HG02970 (cell line): ENCODE measurements around the gene TULP4.

ENCODE experiments used
- ATAC-seq: cut with Tn5 transposase; IDR thresholded peaks from one replicate; pipeline ENCODE4 v1.9.1; 2021; ENCODE audit warnings: mild to moderate bottlenecking, moderate library complexity, moderate number of reproducible peaks; ENCODE audit not compliant: unreplicated experiment, low FRiP score

TULP4 gene

GRCh38 chr6:158413814-158414565 lies 101.7 kb downstream of the TULP4 start:
- ATAC-seq: no peak

- no peak for ATAC-seq
Observed at GRCh38 chr6:158414851-158415262, 102.6 kb downstream of the TULP4 start.

GRCh38 chr6:158415666-158416065 lies 103.4 kb downstream of the TULP4 start:
- no peak for ATAC-seq

- no peak for ATAC-seq
Observed at GRCh38 chr6:158416883-158417759, 104.9 kb downstream of the TULP4 start.

GRCh38 chr6:158417760-158418098 lies 105.5 kb downstream of the TULP4 start:
- ATAC-seq: no peak

DNA sequence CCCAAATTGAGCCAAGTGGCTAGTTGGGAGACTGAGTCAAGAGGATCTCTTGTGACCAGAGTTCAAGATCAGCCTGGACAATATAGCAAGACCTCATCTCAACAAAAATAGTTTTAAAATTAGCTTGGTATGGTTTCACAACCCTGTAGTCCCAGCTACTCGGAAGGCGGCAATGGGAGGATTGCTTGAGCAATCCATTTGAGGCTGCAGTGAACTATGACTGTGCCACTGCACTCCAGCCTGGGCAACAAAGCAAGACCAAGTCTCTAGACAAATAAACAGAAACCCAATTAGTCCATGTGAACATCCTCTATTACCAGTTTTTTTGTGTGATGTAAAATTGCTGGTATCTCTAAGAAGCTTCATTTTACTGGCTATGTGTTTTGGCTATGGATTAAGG lies 106.2 kb downstream of the TULP4 start:
- ATAC-seq: no peak

DNA sequence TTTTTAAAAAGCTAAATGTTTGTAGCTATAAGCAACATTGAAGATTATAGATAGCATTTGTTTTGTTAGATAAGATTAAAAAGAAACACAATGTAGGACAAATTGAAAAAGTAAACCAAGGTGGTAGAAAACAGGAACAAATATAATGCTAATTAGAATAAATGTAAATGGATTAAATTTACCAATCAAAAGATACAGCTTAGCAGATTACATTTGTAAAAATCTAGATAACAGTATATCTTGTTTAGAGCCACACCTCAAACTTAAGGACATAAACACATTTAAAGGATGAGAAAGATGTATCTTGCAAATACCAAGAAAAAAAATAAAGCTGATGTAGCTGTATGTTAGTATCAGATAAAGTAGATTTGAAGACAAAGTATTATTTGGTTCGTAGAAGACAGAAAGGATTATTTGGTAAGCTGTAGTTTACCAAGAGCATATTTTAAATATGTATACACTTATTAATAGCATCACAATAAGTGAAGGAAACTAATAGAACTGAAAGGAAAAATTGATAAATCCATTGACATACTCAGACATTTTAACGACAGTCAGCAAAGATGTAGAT lies 107.2 kb downstream of the TULP4 start:
- ATAC-seq: no peak

GRCh38 chr6:158421381-158421780 lies 109.1 kb downstream of the TULP4 start:
- no peak for ATAC-seq

GRCh38 chr6:158422629-158423238 lies 110.5 kb downstream of the TULP4 start:
- no peak for ATAC-seq

DNA sequence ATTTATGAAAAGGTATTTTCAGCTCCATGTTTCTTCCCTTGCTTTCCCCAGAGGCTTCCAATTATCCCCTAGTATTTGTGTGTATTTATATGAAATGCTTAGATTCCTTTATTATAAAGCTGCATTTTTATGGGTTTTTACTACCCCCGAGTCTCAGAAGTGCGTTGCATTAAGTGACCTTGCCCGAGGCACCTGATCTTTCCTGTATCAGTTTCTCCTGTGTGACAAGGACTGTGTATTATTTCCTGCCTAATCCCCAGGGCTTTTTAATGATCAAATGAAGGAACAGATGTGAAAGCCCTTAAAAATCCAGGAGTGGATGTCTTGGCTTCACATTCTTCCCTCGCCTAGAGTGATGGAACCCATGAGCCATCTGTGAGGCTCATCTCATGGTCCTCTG lies 118.8 kb downstream of the TULP4 start:
- ATAC-seq: no peak

DNA sequence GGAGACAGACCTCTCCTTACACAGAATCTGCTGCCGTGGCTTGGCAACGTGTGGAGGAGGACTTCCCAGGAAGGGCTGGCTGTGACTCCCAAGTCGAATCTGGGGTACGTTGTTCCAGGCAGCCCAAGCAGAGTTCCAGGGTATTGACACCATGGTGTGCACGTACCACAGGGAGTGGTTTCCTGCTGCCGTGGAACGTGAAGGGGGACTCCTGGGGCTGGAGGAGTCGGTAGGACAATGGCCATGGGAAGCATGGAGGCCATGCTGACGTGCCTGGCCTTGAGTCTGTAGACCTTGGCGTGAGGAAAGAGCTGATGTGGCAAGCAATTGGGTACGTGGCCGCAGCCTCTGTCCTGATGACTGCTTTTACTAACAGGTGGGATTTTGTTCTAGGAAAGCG lies 119.3 kb downstream of the TULP4 start:
- ATAC-seq: no peak

- no peak for ATAC-seq
Observed at GRCh38 chr6:158437571-158437970, 125.3 kb downstream of the TULP4 start.

GRCh38 chr6:158438226-158438625 lies 126.0 kb downstream of the TULP4 start:
- no peak for ATAC-seq

DNA sequence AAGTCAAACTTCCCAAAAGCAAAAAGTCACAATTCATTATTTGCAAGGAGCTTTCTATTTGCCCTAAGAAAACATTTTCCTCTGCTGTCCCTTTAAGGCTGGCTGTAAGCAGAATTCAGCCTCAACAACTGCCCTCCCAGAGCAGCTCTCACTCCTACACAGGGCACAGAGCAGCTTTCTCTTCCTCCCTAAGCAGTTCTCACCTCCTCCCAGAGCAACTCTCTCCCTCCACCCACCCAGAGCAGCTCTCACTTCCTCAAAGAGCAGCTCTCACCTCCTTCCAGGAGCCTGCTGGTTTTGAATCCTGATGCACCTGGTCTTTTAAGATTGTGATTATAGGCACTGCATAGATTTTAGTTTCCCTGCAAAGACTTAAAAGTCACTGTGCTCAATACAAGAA lies 127.0 kb downstream of the TULP4 start:
- peak; percentile 62 for ATAC-seq

DNA sequence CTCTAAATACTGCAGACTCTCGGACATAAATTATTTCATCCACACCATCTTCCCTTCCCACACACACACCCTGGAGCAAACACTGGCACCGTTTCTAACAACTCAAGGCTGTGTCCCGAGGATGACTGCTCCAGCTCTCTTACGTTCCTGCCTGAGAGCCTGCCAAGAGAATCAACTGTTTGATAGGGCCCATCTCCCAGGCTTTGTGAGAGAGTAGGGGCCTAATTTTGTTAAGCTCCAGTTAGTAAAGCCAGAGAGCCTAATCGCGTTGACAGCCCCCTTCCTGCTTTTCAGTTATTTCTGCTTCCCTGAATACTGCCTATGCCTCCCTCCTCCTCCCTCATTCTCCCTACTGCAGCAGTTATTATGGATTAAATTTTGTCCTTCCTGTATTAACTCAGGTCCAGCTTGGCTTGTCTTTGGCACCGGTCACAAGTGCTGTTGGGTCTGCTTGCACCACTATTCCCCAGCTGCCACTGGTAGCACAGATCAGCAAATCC lies 129.5 kb downstream of the TULP4 start:
- ATAC-seq: no peak

- ATAC-seq: no peak
Observed at GRCh38 chr6:158442306-158442705, 130.0 kb downstream of the TULP4 start.

DNA sequence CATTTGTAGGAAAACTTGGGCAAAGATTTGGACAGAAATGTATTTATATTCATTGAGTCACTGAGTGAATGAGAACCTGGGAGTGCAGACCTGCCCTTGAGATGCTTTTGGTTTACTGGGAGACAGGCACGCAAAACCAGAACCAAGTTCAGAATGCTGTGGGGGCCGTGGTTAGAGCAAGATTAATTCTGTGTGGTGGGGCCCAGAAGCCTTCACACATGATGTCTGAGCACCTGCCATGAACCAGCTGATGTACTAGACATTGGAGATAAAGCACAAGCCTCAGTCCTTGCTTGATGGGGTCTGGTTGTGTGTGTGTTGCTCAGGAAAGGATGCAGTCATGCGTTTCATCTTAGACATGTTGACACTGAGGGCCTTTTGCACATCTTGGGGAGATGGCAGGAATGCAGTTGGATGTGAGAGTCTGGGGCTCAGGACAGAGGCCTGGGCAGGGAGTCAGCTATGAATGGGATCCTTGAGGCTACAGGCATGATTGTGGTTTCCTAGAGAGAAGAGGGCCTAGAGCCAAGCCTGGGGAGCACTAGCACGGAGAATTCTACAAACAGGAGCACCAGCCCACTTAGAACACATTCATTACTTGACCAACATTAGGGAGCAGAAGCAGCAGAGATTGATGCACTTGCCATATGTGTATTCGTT lies 133.3 kb downstream of the TULP4 start:
- no peak for ATAC-seq

GRCh38 chr6:158448856-158449255 lies 136.6 kb downstream of the TULP4 start:
- ATAC-seq: no peak

GRCh38 chr6:158452191-158452590 lies 139.9 kb downstream of the TULP4 start:
- no peak for ATAC-seq

GRCh38 chr6:158457131-158457530 lies 144.9 kb downstream of the TULP4 start:
- ATAC-seq: no peak
